Testis (tissue), 3 donors: Measurements from ENCODE around the gene FGF8. TPM values are rescaled to one million over a fixed set of nuclear protein-coding genes. Genes with fewer than 3 reads are reported as not detected.

Experiments
- DNase-seq: peaks from one replicate; pipeline ENCODE4 v3.0.0-alpha.2; 2019
- H3K27ac ChIP-seq, 2 donors: fragments of 200-600 bp; sonication (generic); one replicate each; pipeline ENCODE4 v1.5.1; 2019
- H3K27me3 ChIP-seq: fragments of 200-600 bp; sonication (generic); one replicate; pipeline ENCODE4 v1.5.1; 2019
- H3K36me3 ChIP-seq: fragments of 200-600 bp; sonication (generic); one replicate; pipeline ENCODE4 v1.5.1; 2017; ENCODE audit warnings: low read depth; ENCODE audit errors: missing control alignments
- H3K4me1 ChIP-seq: fragments of 200-600 bp; sonication (generic); one replicate; pipeline ENCODE4 v1.5.1; 2019
- H3K4me3 ChIP-seq, 2 donors: fragments of 200-600 bp; sonication (generic); one replicate each; pipeline ENCODE4 v1.5.1; 2017 to 2019
- H3K9me3 ChIP-seq: fragments of 200-600 bp; sonication (generic); one replicate; pipeline ENCODE4 v1.5.1; 2017
- POLR2A ChIP-seq: fragments of 450-650 bp; IDR thresholded peaks from one replicate; pipeline ENCODE4 v1.6.1; 2017; ENCODE audit warnings: antibody characterized with exemption, mild to moderate bottlenecking, moderate library complexity
- WGBS, 2 donors: methylation state at CpG; one replicate each; pipeline ENCODE4 v1.1.5; 2018; 5-methylcytosine and 5-hydroxymethylcytosine counted together
- intact Hi-C: fragments of 100-400 bp; cut with DNase I; formaldehyde crosslinking; loops from one replicate; pipeline ENCODE4 v1.15.1; 2023; ENCODE audit warnings: low total_unique reads
- polyA plus RNA-seq: library from polyadenylated mRNA; stranded (reverse); fragments of 350-450 nt; fragmentation: Illumina TruSeq; extraction: RNeasy Lipid Tissue Mini Kit (QIAGEN cat#74804); gene quantifications from one replicate; pipeline ENCODE4 v1.2.3, GENCODE V29; 2014; ENCODE audit warnings: low read depth, low replicate concordance; ENCODE audit not compliant: insufficient read depth
- total RNA-seq, 2 donors: library from RNA; depleted of rRNA; stranded (reverse); fragments of >200 nt; gene quantifications; one replicate each; pipeline ENCODE4 v1.2.3, GENCODE V29; 2016
- TF ChIP-seq, protein P1 (sequence below), 3 experiments: fragments of 450-650 bp in 2 of 3; fragments of 200-600 bp in 1 of 3; sonication (generic) in 1 of 3; IDR thresholded peaks; one replicate each; pipeline ENCODE4 v1.5.1; 2016 to 2019; ENCODE audit warnings: antibody characterized with exemption in 3 of 3, mild to moderate bottlenecking in 2 of 3, moderate library complexity in 1 of 3

FGF8 gene
- total and polyA plus RNA-seq, 3 donors from 2014 or later, result 0.41 to 1.1 TPM; not detected in 1

DNA sequence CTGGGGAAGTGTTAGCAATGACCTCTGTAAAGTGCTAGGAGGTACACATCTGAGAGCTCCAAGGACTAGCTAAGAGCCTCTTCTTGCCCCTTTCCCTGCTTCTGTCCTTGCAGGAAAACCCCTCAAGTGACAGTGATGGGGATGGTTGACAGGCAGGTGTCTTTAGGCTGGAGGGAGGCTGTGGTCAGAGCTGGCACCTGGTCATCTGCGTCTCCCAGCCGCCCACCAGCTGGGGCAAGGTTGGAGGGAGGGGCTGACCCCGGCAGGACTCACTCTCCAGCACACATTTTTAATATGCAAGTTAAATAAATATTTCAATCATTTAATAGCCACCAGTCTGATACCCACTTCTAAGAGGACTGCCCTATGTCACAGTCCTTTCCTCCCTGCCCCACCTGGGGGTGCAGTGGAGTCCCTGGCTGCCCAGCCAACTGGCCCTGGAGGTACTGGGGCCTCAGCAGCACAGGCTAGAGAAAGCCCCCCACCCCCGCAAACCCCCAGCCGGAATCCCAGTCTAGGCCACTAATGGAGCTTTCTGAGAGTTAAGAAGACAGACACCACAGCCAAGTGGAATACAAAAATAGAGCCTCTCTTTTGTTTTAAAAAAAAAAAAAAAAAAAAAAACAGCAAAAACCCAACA lies 6.3 kb downstream of the FGF8 start:
- H3K4me1 ChIP-seq, result peaks cover 5% of the 10 kb centered on the region
- no peaks in the 10 kb centered on the region for H3K9me3 ChIP-seq
- no peaks in the 10 kb centered on the region for H3K36me3 ChIP-seq
- TF ChIP-seq POLR2A, result no peak
- TF ChIP-seq, protein P1, sequence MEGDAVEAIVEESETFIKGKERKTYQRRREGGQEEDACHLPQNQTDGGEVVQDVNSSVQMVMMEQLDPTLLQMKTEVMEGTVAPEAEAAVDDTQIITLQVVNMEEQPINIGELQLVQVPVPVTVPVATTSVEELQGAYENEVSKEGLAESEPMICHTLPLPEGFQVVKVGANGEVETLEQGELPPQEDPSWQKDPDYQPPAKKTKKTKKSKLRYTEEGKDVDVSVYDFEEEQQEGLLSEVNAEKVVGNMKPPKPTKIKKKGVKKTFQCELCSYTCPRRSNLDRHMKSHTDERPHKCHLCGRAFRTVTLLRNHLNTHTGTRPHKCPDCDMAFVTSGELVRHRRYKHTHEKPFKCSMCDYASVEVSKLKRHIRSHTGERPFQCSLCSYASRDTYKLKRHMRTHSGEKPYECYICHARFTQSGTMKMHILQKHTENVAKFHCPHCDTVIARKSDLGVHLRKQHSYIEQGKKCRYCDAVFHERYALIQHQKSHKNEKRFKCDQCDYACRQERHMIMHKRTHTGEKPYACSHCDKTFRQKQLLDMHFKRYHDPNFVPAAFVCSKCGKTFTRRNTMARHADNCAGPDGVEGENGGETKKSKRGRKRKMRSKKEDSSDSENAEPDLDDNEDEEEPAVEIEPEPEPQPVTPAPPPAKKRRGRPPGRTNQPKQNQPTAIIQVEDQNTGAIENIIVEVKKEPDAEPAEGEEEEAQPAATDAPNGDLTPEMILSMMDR (IDR thresholded peaks at IDR 0.05), result no peak
- H3K27me3 ChIP-seq, result peaks cover 5% of the 10 kb centered on the region
- no peak overlapping the region for H3K27ac ChIP-seq
- intact Hi-C loops, result no loop called here
- WGBS, 2 donors, result 90 to 94% methylated on average over 5 of the region's 5 CpGs
- no peak for DNase-seq
- no peak overlapping the region for H3K4me3 ChIP-seq

DNA sequence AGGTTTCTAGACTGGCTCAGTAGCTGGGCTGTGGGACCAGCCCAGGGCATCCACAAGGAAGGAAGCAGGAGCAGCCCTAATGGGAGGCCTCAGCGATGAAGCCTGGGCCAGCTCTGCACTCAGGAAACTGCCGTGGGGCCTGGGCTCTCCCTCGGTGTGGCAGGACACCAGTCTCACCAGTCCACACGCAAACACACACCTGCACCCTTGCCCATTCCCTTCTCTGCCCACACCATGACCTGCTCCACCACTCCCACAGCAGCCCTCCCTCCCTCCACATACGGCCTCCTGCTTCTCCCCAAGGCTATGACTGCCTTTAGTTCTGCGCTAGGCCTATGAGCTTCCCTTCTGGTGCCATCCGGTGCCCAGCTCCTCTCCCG lies 7.1 kb downstream of the FGF8 start:
- Histone ChIP-seq H3K27ac (no peak overlapping the region), H3K36me3 (no peaks in the 10 kb centered on the region), H3K9me3 (no peaks in the 10 kb centered on the region), H3K4me3 (no peak overlapping the region), H3K4me1 (peaks cover under 1% of the 10 kb centered on the region), H3K27me3 (no peaks in the 10 kb centered on the region)
- TF ChIP-seq POLR2A, result no peak
- TF ChIP-seq, protein P1 (IDR thresholded peaks at IDR 0.05), result no peak
- 80 to 86% methylated on average over 8 of the region's 8 CpGs for WGBS, 2 donors
- no peak for DNase-seq
- intact Hi-C loops, result no loop called here

DNA sequence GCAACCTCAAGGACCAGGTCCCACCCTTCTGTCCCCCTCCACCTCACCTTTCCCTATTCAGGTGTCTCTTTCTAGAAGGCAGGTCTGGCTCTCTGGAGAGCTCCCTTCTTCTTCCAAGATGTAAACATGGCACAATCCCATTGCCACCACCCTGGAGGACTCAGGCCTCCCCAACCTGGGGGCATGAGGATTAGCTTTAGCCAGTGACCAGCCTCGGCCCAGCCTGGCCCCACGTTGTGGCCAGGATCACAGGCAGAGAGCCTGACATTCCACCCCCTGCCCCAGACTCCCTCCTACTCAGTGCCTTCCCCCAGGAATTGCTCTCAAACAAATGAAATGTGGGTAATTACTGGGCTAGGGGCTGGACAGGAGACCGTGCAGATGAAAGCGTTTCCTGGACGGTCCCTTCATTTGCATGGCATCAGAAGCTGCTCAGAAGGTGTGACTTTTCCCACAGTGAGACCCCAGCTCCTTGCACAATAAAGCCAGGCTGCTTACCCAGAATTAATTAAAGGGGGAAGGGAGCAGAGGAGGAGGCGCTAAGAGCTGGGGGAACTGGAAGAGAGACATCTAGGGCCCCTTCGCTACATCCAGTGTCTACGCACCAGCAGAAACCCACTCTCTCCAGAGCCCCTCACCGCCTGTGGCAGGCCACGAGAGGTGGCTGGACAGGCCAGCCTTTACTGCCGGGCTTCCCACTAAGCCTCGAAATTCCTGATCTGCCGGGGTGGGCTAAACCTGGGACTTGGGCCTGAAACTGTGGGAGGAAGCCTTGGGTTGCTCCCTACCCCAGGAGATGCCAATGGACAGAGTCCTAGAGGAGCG lies 7.7 kb downstream of the FGF8 start:
- no peaks in the 10 kb centered on the region for H3K36me3 ChIP-seq
- no peaks in the 10 kb centered on the region for H3K4me1 ChIP-seq
- no peak for DNase-seq
- no peaks in the 10 kb centered on the region for H3K27me3 ChIP-seq
- intact Hi-C loops, result no loop called here
- WGBS, 2 donors, result 72 to 76% methylated on average over 12 to 14 of the region's 14 CpGs
- H3K4me3 ChIP-seq, result no peak overlapping the region
- no peaks in the 10 kb centered on the region for H3K9me3 ChIP-seq
- no peak overlapping the region for H3K27ac ChIP-seq
- no peak for TF ChIP-seq POLR2A
- TF ChIP-seq, protein P1 (IDR thresholded peaks at IDR 0.05), result no peak

DNA sequence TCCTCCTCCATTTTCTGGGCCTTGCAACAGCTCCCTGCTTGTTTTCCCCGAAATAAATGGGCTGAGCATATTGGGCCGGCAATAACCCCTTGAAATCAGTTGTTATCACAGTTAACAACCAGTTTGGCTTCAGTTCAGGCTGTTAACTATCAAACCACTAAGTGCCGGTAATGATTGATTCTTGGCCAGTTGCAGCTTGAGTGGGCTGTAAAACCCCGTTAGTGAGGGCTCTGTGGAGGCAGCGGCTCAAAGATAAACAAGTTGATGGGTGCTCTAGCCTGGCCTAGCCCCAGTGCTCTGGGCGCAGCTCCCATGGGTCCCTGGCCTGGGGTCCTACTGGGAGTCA lies 8.3 kb downstream of the FGF8 start:
- Histone ChIP-seq H3K27ac (no peak overlapping the region), H3K4me1 (no peaks in the 10 kb centered on the region), H3K9me3 (no peaks in the 10 kb centered on the region), H3K4me3 (no peak overlapping the region), H3K36me3 (no peaks in the 10 kb centered on the region), H3K27me3 (no peaks in the 10 kb centered on the region)
- 82 to 83% methylated on average over 5 to 6 of the region's 6 CpGs for WGBS, 2 donors
- DNase-seq, result no peak
- TF ChIP-seq, protein P1 (IDR thresholded peaks at IDR 0.05), result no peak
- no peak for TF ChIP-seq POLR2A
- intact Hi-C loops, result no loop called here
